Stomach smooth muscle (tissue), 2 donors: ENCODE measurements around the gene KCND3.

Experiments used
- H3K27ac ChIP-seq: one replicate; pipeline ENCODE4 v1.7.0; 2013; ENCODE audit warnings: mild to moderate bottlenecking, low read length, inconsistent platforms
- H3K27me3 ChIP-seq, 2 donors: one replicate each; pipeline ENCODE4 v1.7.0; 2013; ENCODE audit warnings: low read length in 2 of 2; ENCODE audit not compliant: insufficient read depth in 2 of 2, control insufficient read depth in 1 of 2
- H3K36me3 ChIP-seq, 2 donors: one replicate each; pipeline ENCODE4 v1.7.0; 2013; ENCODE audit warnings: low read length in 2 of 2; ENCODE audit not compliant: control insufficient read depth in 2 of 2, insufficient read depth in 2 of 2
- H3K4me1 ChIP-seq: one replicate; pipeline ENCODE4 v1.7.0; 2013; ENCODE audit warnings: low read length; ENCODE audit not compliant: control insufficient read depth, insufficient read depth
- H3K4me3 ChIP-seq, 2 donors: one replicate each; pipeline ENCODE4 v1.7.0; 2013; ENCODE audit warnings: low read length in 2 of 2
- H3K9ac ChIP-seq, 2 donors: one replicate each; pipeline ENCODE4 v1.7.0; 2013; ENCODE audit warnings: low read length in 2 of 2, mild to moderate bottlenecking in 1 of 2
- H3K9me3 ChIP-seq, 2 donors: one replicate each; pipeline ENCODE4 v1.7.0; 2013; ENCODE audit warnings: low read length in 2 of 2; ENCODE audit not compliant: control insufficient read depth in 2 of 2
- donor health status: healthy.
- donor health status: Pancreatic carcinoma.

Gene KCND3

GRCh38 chr1:111989531-111990025, at the start of gene KCND3:
Gene KCND3, minus strand, starts transcription at chr1:111989668.
- Histone ChIP-seq H3K27ac (no peak within 1 kb of the TSS), H3K4me3 (peak within 1 kb of the TSS; percentile 74 to 81), H3K9me3 (no peaks in the 10 kb centered on the region), H3K36me3 (no peaks in the 10 kb centered on the region), H3K27me3 (no peaks in the 10 kb centered on the region), H3K4me1 (peaks cover 45% of the 10 kb centered on the region), H3K9ac (peak within 1 kb of the TSS; percentile 52 to 58)

- Histone ChIP-seq H3K36me3 (no peaks in the 10 kb centered on the region), H3K4me3 (no peak overlapping the region), H3K4me1 (peaks cover 23% of the 10 kb centered on the region), H3K9ac (no peak overlapping the region), H3K27ac (no peak overlapping the region), H3K27me3 (no peaks in the 10 kb centered on the region), H3K9me3 (no peaks in the 10 kb centered on the region)
These were observed 44.8 kb upstream of the KCND3 start for GRCh38 chr1:112034277-112034676.

- peak overlapping the region; percentile 11 for H3K27ac ChIP-seq
- H3K36me3 ChIP-seq = no peaks in the 10 kb centered on the region
- no peaks in the 10 kb centered on the region for H3K9me3 ChIP-seq
- H3K4me1 ChIP-seq = peaks cover 23% of the 10 kb centered on the region
- no peak overlapping the region for H3K9ac ChIP-seq
- no peak overlapping the region for H3K4me3 ChIP-seq
- H3K27me3 ChIP-seq = no peaks in the 10 kb centered on the region
These were observed 44.1 kb upstream of the KCND3 start for GRCh38 chr1:112033439-112034120.

- Histone ChIP-seq H3K27me3 (no peaks in the 10 kb centered on the region), H3K27ac (no peak overlapping the region), H3K4me1 (peaks cover 28% of the 10 kb centered on the region), H3K36me3 (no peaks in the 10 kb centered on the region), H3K9ac (no peak overlapping the region), H3K9me3 (no peaks in the 10 kb centered on the region), H3K4me3 (no peak overlapping the region)
These were observed 40.7 kb upstream of the KCND3 start for GRCh38 chr1:112030157-112030556.

- Histone ChIP-seq H3K4me3 (no peak overlapping the region), H3K36me3 (no peaks in the 10 kb centered on the region), H3K27me3 (no peaks in the 10 kb centered on the region), H3K4me1 (peaks cover 19% of the 10 kb centered on the region), H3K27ac (no peak overlapping the region), H3K9ac (no peak overlapping the region), H3K9me3 (no peaks in the 10 kb centered on the region)
These were observed 38.2 kb upstream of the KCND3 start for GRCh38 chr1:112027696-112028095.

GRCh38 chr1:112026501-112026900, 37.0 kb upstream of the KCND3 start:
- Histone ChIP-seq H3K9me3 (no peaks in the 10 kb centered on the region), H3K9ac (no peak overlapping the region), H3K27ac (no peak overlapping the region)

GRCh38 chr1:112026016-112026415, 36.5 kb upstream of the KCND3 start:
- H3K27ac ChIP-seq = no peak overlapping the region
- H3K4me1 ChIP-seq = peaks cover 5% of the 10 kb centered on the region
- H3K9ac ChIP-seq = no peak overlapping the region
- H3K9me3 ChIP-seq = no peaks in the 10 kb centered on the region
- no peaks in the 10 kb centered on the region for H3K36me3 ChIP-seq
- H3K27me3 ChIP-seq = no peaks in the 10 kb centered on the region
- no peak overlapping the region for H3K4me3 ChIP-seq

More at GRCh38 chr1:112026501-112026900, 37.0 kb upstream of the KCND3 start:
- Histone ChIP-seq H3K4me3 (no peak overlapping the region), H3K27me3 (no peaks in the 10 kb centered on the region), H3K4me1 (peaks cover 7% of the 10 kb centered on the region), H3K36me3 (no peaks in the 10 kb centered on the region)

- no peak overlapping the region for H3K4me3 ChIP-seq
- H3K9ac ChIP-seq = no peak overlapping the region
- H3K36me3 ChIP-seq = no peaks in the 10 kb centered on the region
- H3K4me1 ChIP-seq = peaks cover 5% of the 10 kb centered on the region
- H3K27ac ChIP-seq = no peak overlapping the region
- peaks cover 0 to 2% of the 10 kb centered on the region in 2 donors for H3K27me3 ChIP-seq
- H3K9me3 ChIP-seq = no peaks in the 10 kb centered on the region
These were observed 31.8 kb upstream of the KCND3 start for GRCh38 chr1:112021263-112021662.

GRCh38 chr1:112017183-112017582, 27.7 kb upstream of the KCND3 start:
- H3K9ac ChIP-seq = no peak overlapping the region
- H3K9me3 ChIP-seq = no peaks in the 10 kb centered on the region
- peaks cover 0 to 2% of the 10 kb centered on the region in 2 donors for H3K27me3 ChIP-seq
- H3K36me3 ChIP-seq = no peaks in the 10 kb centered on the region
- H3K4me1 ChIP-seq = no peaks in the 10 kb centered on the region
- no peak overlapping the region for H3K4me3 ChIP-seq
- H3K27ac ChIP-seq = no peak overlapping the region

- Histone ChIP-seq H3K36me3 (no peaks in the 10 kb centered on the region), H3K9ac (no peak overlapping the region), H3K4me3 (no peak overlapping the region), H3K27ac (no peak overlapping the region), H3K4me1 (peaks cover 7% of the 10 kb centered on the region), H3K9me3 (no peaks in the 10 kb centered on the region), H3K27me3 (no peaks in the 10 kb centered on the region)
These were observed 23.4 kb upstream of the KCND3 start for GRCh38 chr1:112012823-112013222.

- H3K27ac ChIP-seq = no peak overlapping the region
- peak overlapping the region in 1 of 2 donors; percentile 22 for H3K4me3 ChIP-seq
- no peaks in the 10 kb centered on the region for H3K9me3 ChIP-seq
- H3K36me3 ChIP-seq = no peaks in the 10 kb centered on the region
- peaks cover 16% of the 10 kb centered on the region for H3K4me1 ChIP-seq
- no peaks in the 10 kb centered on the region for H3K27me3 ChIP-seq
- no peak overlapping the region for H3K9ac ChIP-seq
These were observed 21.7 kb upstream of the KCND3 start for GRCh38 chr1:112011202-112011601.
